A673 (cell line): ENCODE results near the gene GABRG3.
"Not testable (repeated sequence)": the region's sequence is repeated elsewhere in the genome, so short reads cannot be mapped to it uniquely, and the experiment has no call there.

Experiments used
- EZH2 ChIP-seq: fragments of 200-600 bp; sonication (generic); IDR thresholded peaks from 2 replicates; pipeline ENCODE4 v1.6.1; 2017; ENCODE audit warnings: borderline replicate concordance, low read depth, mild to moderate bottlenecking, mixed read lengths, antibody characterized with exemption, low read length; ENCODE audit not compliant: poor library complexity, severe bottlenecking
- TF ChIP-seq, protein P1 (sequence below): fragments of 300-800, 200-600 bp; sonication (generic); conservative IDR thresholded peaks from 2 replicates; pipeline ENCODE4 v1.5.1; 2017; ENCODE audit warnings: low read depth, mild to moderate bottlenecking, antibody characterized with exemption, low read length, moderate library complexity, mixed read lengths

GRCh38 chr15:27377391-27377790 is 406.4 kb downstream of the GABRG3 start:
- TF ChIP-seq, protein P1, sequence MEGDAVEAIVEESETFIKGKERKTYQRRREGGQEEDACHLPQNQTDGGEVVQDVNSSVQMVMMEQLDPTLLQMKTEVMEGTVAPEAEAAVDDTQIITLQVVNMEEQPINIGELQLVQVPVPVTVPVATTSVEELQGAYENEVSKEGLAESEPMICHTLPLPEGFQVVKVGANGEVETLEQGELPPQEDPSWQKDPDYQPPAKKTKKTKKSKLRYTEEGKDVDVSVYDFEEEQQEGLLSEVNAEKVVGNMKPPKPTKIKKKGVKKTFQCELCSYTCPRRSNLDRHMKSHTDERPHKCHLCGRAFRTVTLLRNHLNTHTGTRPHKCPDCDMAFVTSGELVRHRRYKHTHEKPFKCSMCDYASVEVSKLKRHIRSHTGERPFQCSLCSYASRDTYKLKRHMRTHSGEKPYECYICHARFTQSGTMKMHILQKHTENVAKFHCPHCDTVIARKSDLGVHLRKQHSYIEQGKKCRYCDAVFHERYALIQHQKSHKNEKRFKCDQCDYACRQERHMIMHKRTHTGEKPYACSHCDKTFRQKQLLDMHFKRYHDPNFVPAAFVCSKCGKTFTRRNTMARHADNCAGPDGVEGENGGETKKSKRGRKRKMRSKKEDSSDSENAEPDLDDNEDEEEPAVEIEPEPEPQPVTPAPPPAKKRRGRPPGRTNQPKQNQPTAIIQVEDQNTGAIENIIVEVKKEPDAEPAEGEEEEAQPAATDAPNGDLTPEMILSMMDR, result not testable (repeated sequence)
- not testable (repeated sequence) for TF ChIP-seq EZH2
